ENCODE data around the gene NOS1AP.

DNA sequence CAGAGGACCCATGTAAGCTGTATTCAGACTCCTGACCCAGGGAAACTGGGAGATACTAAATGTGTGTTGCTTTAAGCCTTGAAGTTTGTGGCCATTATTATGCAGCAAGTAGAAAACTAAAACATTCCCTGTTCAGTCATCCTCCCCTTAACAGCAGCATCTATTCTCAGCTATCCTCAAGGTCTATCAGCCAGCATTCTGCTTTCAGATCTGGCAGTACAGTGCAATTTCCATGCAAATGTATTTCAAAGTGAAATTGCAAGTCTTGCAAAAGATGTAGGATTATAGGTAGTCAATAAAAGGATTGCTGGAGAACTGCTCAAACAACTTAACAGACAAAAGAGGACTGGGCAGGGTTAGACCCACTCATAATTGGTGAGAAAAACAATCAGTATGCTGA, 111.3 kb downstream of the NOS1AP start:
- TF ChIP-seq CTCF (IDR thresholded peaks at IDR 0.05) (no peak), POLR2A (IDR thresholded peaks at IDR 0.05) (no peak)

Measured in body of pancreas (tissue), 4 donors.